ENCODE results near the gene TBXAS1. TPM values are rescaled to one million over a fixed set of nuclear protein-coding genes. Genes with fewer than 3 reads are reported as not detected.

The TBXAS1 gene
- total and polyA plus RNA-seq, 2 of the 8 experiments (the other 6 are each of a cell fraction or from before 2014, with no cell fraction given): 0.86 to 2.1 TPM

DNA sequence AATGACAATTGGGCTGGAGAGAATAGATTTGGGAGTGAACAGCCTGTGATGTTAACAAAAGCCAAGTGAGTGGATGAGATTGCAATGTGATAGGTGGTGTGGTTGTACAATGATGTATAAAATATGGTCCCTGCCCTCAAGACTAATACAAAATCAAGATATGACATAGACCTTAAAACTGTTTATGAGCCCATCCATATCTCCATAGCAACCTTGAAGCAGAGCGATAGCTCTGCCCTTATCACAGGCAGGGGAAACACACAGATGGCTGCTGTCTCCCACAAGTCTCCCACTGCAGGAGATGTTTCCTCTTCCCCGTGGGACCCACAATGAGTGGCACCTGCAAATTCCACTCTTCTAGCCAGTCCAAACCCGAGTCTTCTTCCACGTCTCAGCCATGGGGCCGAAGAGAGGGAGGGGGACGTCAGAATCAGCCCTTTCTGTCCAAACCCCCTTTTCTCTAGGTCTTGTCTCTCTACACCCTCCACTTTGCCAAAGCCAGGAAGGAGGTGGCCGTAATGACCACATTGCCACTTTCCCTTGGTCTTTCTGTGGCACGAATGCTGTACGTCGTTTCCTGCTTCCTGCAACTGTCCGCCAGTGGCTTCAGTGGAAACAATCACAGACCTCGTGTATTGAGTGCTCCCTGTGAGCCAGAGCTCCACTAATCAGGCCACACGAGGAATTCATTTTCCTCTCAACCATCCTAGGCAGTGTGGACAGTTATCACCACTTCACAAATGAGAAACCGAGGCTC is 7.5 kb upstream of the TBXAS1 start:
- Histone ChIP-seq H3K23me2 (ENCODE audit: low read depth, low read length) (peaks cover 3% of the 10 kb centered on the region; the same call in 1 of the 2 replicates), H4K8ac (ENCODE audit: extremely low read depth, insufficient read depth, low read length) (no peak overlapping the region), H4K5ac (ENCODE audit: insufficient read length, low read depth, low read length) (no peak overlapping the region), H3K4ac (replicated peaks; ENCODE audit: insufficient read length, low read depth, low read length) (no peak overlapping the region), H3K23ac (ENCODE audit: insufficient read length) (no peak overlapping the region), H3K27me3 (replicated peaks in 1 of 4; ENCODE audit: control insufficient read depth in 3 of 4, extremely low read depth in 1 of 4, insufficient read depth in 3 of 4, low read length in 3 of 4) (no peaks in the 10 kb centered on the region), H4K20me1 (replicated peaks in 1 of 2; ENCODE audit: control insufficient read depth in 1 of 2, insufficient read depth in 2 of 2, low read length in 2 of 2) (no peaks in the 10 kb centered on the region), H3K4me2 (ENCODE audit: insufficient read depth in 1 of 2, low read depth in 2 of 2, low read length in 2 of 2) (no peak overlapping the region), H3K79me2 (ENCODE audit: control insufficient read depth in 1 of 2, insufficient read depth in 2 of 2, low read length in 2 of 2) (no peaks in the 10 kb centered on the region), H3K56ac (replicated peaks; ENCODE audit: insufficient read length, low read depth, low read length) (no peak overlapping the region), H3K4me1 (replicated peaks in 1 of 4; ENCODE audit: control insufficient read depth in 3 of 4, insufficient read depth in 4 of 4, low read length in 3 of 4) (no peaks in the 10 kb centered on the region), H3K27ac (ENCODE audit: low read depth, low read length) (no peak overlapping the region), H3K18ac (ENCODE audit: extremely low read depth, low read length) (no peak overlapping the region), H2BK20ac (ENCODE audit: low read length) (no peak overlapping the region), H3K9me3 (ENCODE audit: insufficient read depth in 2 of 2, low read depth in 1 of 2, low read length in 1 of 2) (no peaks in the 10 kb centered on the region; a peak in 1 of 4 replicates), H2BK5ac (ENCODE audit: low read depth, low read length) (no peak overlapping the region), H3K4me3 (ENCODE audit: extremely low read depth in 1 of 4, insufficient read depth in 2 of 4, low read depth in 3 of 4, low read length in 4 of 4) (no peak overlapping the region), H2AFZ (ENCODE audit: low read length) (no peak overlapping the region), H4K91ac (replicated peaks; ENCODE audit: insufficient read length, low read length) (no peak overlapping the region), H3K9ac (replicated peaks in 1 of 4; ENCODE audit: extremely low read depth in 1 of 4, low read depth in 3 of 4, low read length in 3 of 4) (no peak overlapping the region), H2BK120ac (replicated peaks; ENCODE audit: low read depth, low read length) (no peak overlapping the region), H2BK12ac (ENCODE audit: low read depth, low read length) (no peak overlapping the region), H3K14ac (ENCODE audit: insufficient read length) (no peak overlapping the region), H2BK15ac (ENCODE audit: low read length) (no peak overlapping the region), H2AK5ac (ENCODE audit: low read depth, low read length) (no peak overlapping the region), H3K36me3 (ENCODE audit: control insufficient read depth in 2 of 4, insufficient read depth in 4 of 4, low read length in 3 of 4) (no peaks in the 10 kb centered on the region), H3K79me1 (ENCODE audit: low read depth, low read length) (no peaks in the 10 kb centered on the region)
- CTCF ChIA-PET (ENCODE audit: partially characterized antibody): interaction anchor here (0.9 to 1.5 kb wide), 3 partner anchors 9 to 184 kb away, joined by 4 read pairs; no protein-coding TSS in a partner anchor
- DNase-seq (ENCODE audit: low read depth in 1 of 2, low spot score in 2 of 2): no peak
- FAIRE-seq: no peak
- POLR2A ChIA-PET (ENCODE audit: partially characterized antibody): no interaction called here
- 88% methylated on average over 14 of the region's 14 CpGs; no CpG with 5 or more reads in 1 of the 2 experiments for WGBS, 2 experiments (ENCODE audit: extremely low coverage in 1 of 2, insufficient coverage in 1 of 2, insufficient read length in 1 of 2, insufficient replicate concordance in 2 of 2, low coverage in 1 of 2, low lambda C conversion rate in 2 of 2, missing lambda C conversion rate in 1 of 2)
- TF ChIP-seq JUN (IDR thresholded peaks at IDR 0.05; ENCODE audit: low read depth, low read length) (no peak), RAD21 (IDR thresholded peaks at IDR 0.05 in 1 of 2, conservative IDR thresholded peaks at IDR 0.05 in 1 of 2; ENCODE audit: low read depth in 2 of 2, low read length in 2 of 2) (no peak), HDAC2 (IDR thresholded peaks at IDR 0.05; ENCODE audit: borderline replicate concordance in 1 of 2, low read depth in 2 of 2, low read length in 2 of 2) (no peak), TEAD4 (IDR thresholded peaks at IDR 0.05; ENCODE audit: low read depth, low read length) (no peak), FOSL1 (IDR thresholded peaks at IDR 0.05; ENCODE audit: insufficient read depth, low read depth, low read length) (no peak), POLR2AphosphoS5 (IDR thresholded peaks at IDR 0.05; ENCODE audit: low read depth, low read length) (no peak), ZNF274 (IDR thresholded peaks at IDR 0.05; ENCODE audit: borderline replicate concordance, extremely low read depth, low read length) (no peak), EP300 (IDR thresholded peaks at IDR 0.05; ENCODE audit: borderline replicate concordance in 1 of 2, low read depth in 2 of 2, low read length in 2 of 2) (no peak), CEBPB (IDR thresholded peaks at IDR 0.05; ENCODE audit: low read depth, low read length) (no peak), TAF7 (optimal IDR thresholded peaks at IDR 0.05; ENCODE audit: borderline replicate concordance, low read depth, low read length) (no peak)
- TF ChIP-seq, protein P1, sequence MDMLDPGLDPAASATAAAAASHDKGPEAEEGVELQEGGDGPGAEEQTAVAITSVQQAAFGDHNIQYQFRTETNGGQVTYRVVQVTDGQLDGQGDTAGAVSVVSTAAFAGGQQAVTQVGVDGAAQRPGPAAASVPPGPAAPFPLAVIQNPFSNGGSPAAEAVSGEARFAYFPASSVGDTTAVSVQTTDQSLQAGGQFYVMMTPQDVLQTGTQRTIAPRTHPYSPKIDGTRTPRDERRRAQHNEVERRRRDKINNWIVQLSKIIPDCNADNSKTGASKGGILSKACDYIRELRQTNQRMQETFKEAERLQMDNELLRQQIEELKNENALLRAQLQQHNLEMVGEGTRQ (IDR thresholded peaks at IDR 0.05; ENCODE audit: low read length): no peak

All from H1 (cell line).